HepG2 (cell line): ENCODE data around the gene TK2. TPM values are rescaled to one million over a fixed set of nuclear protein-coding genes. Genes with fewer than 3 reads are reported as not detected.

ENCODE experiments used
- ATAC-seq: fragments of 200-7000 bp; cut with Tn5 transposase; 3 replicates; pipeline ENCODE4 v1.9.1; 2020; ENCODE audit warnings: mild to moderate bottlenecking, moderate library complexity
- BruUV-seq: library from RNA; stranded (reverse); fragments of 400-500 nt; replicated peaks from 2 replicates; lab custom pipeline; 2021; lab: Mats Ljungman, UMichigan
- CTCF ChIA-PET: fragments of 300-600 bp; formaldehyde crosslinking; extraction: SDS; loops from one replicate; lab custom pipeline; 2021; ENCODE audit warnings: low total read pairs, inconsistent platforms, low intra/inter-chr PET ratio; lab: Yijun Ruan, JAX
- POLR2A ChIA-PET: fragments of 350-600 bp; sonication (Branson Sonifier 250); formaldehyde crosslinking; loops from one replicate; lab custom pipeline; 2020; ENCODE audit warnings: antibody characterized with exemption, inconsistent platforms; lab: Yijun Ruan, JAX
- DNase-seq: peaks from one replicate; pipeline ENCODE4 v3.0.0-alpha.2; 2015; ENCODE audit warnings: low spot score
- FAIRE-seq: peaks from 3 replicates; lab custom pipeline; 2011; peaks lifted over from hg19 to GRCh38; lab: Jason Lieb, UNC
- H2AFZ ChIP-seq: one replicate; pipeline ENCODE4 v1.6.1; 2011; ENCODE audit warnings: low read length, inconsistent platforms
- H3K27ac ChIP-seq: fragments of 300-600 bp; 3 replicates; pipeline ENCODE4 v1.8.0; 2011; ENCODE audit warnings: mixed run types, mild to moderate bottlenecking, mixed read lengths, low read length, inconsistent platforms; ENCODE audit not compliant: insufficient read depth; ENCODE audit errors: extremely low read length
- H3K27me3 ChIP-seq, 2 experiments: fragments of 200-600 bp in 1 of 2; 2 replicates in 1 of 2; 3 replicates in 1 of 2; pipeline versions ENCODE4 v1.6.0 to v1.8.0; 2011; ENCODE audit warnings: low read length in 2 of 2, mild to moderate bottlenecking in 2 of 2, moderate library complexity in 2 of 2, inconsistent platforms in 1 of 2; ENCODE audit not compliant: insufficient read depth in 2 of 2, control insufficient read depth in 1 of 2
- H3K36me3 ChIP-seq, 2 experiments: fragments of 200-600 bp in 1 of 2; replicated peaks in 1 of 2; 2 replicates in 1 of 2; 3 replicates in 1 of 2; pipeline versions ENCODE4 v1.5.1 to v1.8.0; 2011; ENCODE audit warnings: low read length in 2 of 2, inconsistent platforms in 1 of 2; ENCODE audit not compliant: insufficient read depth in 2 of 2, control insufficient read depth in 1 of 2
- H3K4me1 ChIP-seq: 2 replicates; pipeline ENCODE4 v1.5.1; 2012; ENCODE audit warnings: low read length, inconsistent platforms; ENCODE audit not compliant: insufficient read depth
- H3K4me2 ChIP-seq: 2 replicates; pipeline ENCODE4 v1.6.0; 2011; ENCODE audit warnings: low read depth, low read length, inconsistent platforms
- H3K4me3 ChIP-seq, 3 experiments: fragments of 200-600 bp in 1 of 3; sonication (generic), shearing (Covaris generic) in 1 of 3; replicated peaks in 1 of 3; 2 replicates each; pipeline ENCODE4 v1.5.1; 2011 to 2016; ENCODE audit warnings: low read length in 3 of 3, inconsistent platforms in 2 of 3, low read depth in 2 of 3, mild to moderate bottlenecking in 2 of 3, control low read depth in 1 of 3, mixed read lengths in 1 of 3; ENCODE audit not compliant: insufficient read depth in 1 of 3
- H3K79me2 ChIP-seq: one replicate; pipeline ENCODE4 v1.6.1; 2011; ENCODE audit warnings: low read length, inconsistent platforms; ENCODE audit not compliant: insufficient read depth
- H3K9ac ChIP-seq: 2 replicates; pipeline ENCODE4 v1.6.0; 2011; ENCODE audit warnings: mild to moderate bottlenecking, low read depth, low read length, inconsistent platforms; ENCODE audit not compliant: insufficient read depth
- H3K9me3 ChIP-seq: 2 replicates; pipeline ENCODE4 v1.5.1; 2012; ENCODE audit warnings: mild to moderate bottlenecking, low read length
- H4K20me1 ChIP-seq: 2 replicates; pipeline ENCODE4 v1.6.0; 2011; ENCODE audit warnings: inconsistent platforms, mild to moderate bottlenecking, low read length, moderate library complexity; ENCODE audit not compliant: insufficient read depth
- FOXJ3 ChIP-seq: sonication (generic); formaldehyde crosslinking; IDR thresholded peaks from 2 replicates; pipeline ENCODE4 v1.4.0; 2020; ENCODE audit warnings: missing genetic modification reagents, mild to moderate bottlenecking, borderline replicate concordance
- HOXA7 ChIP-seq: sonication (generic); formaldehyde crosslinking; IDR thresholded peaks from 2 replicates; pipeline ENCODE4 v1.8.1; 2022; ENCODE audit warnings: mild to moderate bottlenecking, missing genetic modification reagents, moderate library complexity
- JUN ChIP-seq: sonication (generic); formaldehyde crosslinking; IDR thresholded peaks from 2 replicates; pipeline ENCODE4 v1.4.0; 2020; ENCODE audit warnings: mild to moderate bottlenecking, missing genetic modification reagents
- NFE2 ChIP-seq: sonication (generic); formaldehyde crosslinking; IDR thresholded peaks from 2 replicates; pipeline ENCODE4 v1.4.0; 2020; ENCODE audit warnings: missing genetic modification reagents
- NFE2L1 ChIP-seq: sonication (generic); formaldehyde crosslinking; IDR thresholded peaks from 2 replicates; pipeline ENCODE4 v1.4.0; 2020; ENCODE audit warnings: missing genetic modification reagents, mild to moderate bottlenecking, borderline replicate concordance
- NFIC ChIP-seq: IDR thresholded peaks from 2 replicates; pipeline ENCODE4 v1.6.1; 2012; ENCODE audit warnings: mild to moderate bottlenecking, low read length, inconsistent platforms
- NR2F6 ChIP-seq, 2 experiments: IDR thresholded peaks; 2 replicates each; pipeline ENCODE4 v1.6.1; 2016; ENCODE audit warnings: antibody characterized with exemption in 1 of 2, mild to moderate bottlenecking in 1 of 2
- PBX2 ChIP-seq: IDR thresholded peaks from 2 replicates; pipeline ENCODE4 v1.6.1; 2016; ENCODE audit warnings: control low read depth
- REXO4 ChIP-seq: sonication (generic); formaldehyde crosslinking; IDR thresholded peaks from 2 replicates; pipeline ENCODE4 v1.8.0; 2022; ENCODE audit warnings: missing genetic modification reagents, mild to moderate bottlenecking, borderline replicate concordance
- RFX3 ChIP-seq: IDR thresholded peaks from 2 replicates; pipeline ENCODE4 v1.6.1; 2016; ENCODE audit warnings: missing biosample characterization, missing genetic modification reagents
- SRSF4 ChIP-seq: fragments of 200-400 bp; formaldehyde crosslinking; IDR thresholded peaks from one replicate; pipeline ENCODE4 v1.6.1; 2018; ENCODE audit warnings: mild to moderate bottlenecking, low read depth, low read length, moderate library complexity; ENCODE audit not compliant: poor library complexity, severe bottlenecking
- TBX2 ChIP-seq: sonication (generic); formaldehyde crosslinking; IDR thresholded peaks from 2 replicates; pipeline ENCODE4 v1.5.0; 2020; ENCODE audit warnings: missing genetic modification reagents, mild to moderate bottlenecking, borderline replicate concordance
- ZNF432 ChIP-seq: sonication (generic); formaldehyde crosslinking; IDR thresholded peaks from 2 replicates; pipeline ENCODE4 v1.5.0; 2020; ENCODE audit warnings: missing genetic modification reagents, mild to moderate bottlenecking, borderline replicate concordance
- ZNF451 ChIP-seq: sonication (generic); formaldehyde crosslinking; IDR thresholded peaks from 2 replicates; pipeline ENCODE4 v1.5.0; 2020; ENCODE audit warnings: mild to moderate bottlenecking, missing genetic modification reagents
- ZNF772 ChIP-seq: sonication (generic); formaldehyde crosslinking; IDR thresholded peaks from 2 replicates; pipeline ENCODE4 v1.5.0; 2020; ENCODE audit warnings: mild to moderate bottlenecking, missing genetic modification reagents
- ZSCAN29 ChIP-seq: sonication (generic); formaldehyde crosslinking; conservative IDR thresholded peaks from 2 replicates; pipeline ENCODE4 v1.4.0; 2020; ENCODE audit warnings: mild to moderate bottlenecking, missing genetic modification reagents
- WGBS: methylation state at CpG from one replicate; pipeline ENCODE4 v1.1.6; 2017; ENCODE audit warnings: low lambda C conversion rate; 5-methylcytosine and 5-hydroxymethylcytosine counted together
- in situ Hi-C: cut with HindIII; loops from 2 replicates; pipeline ENCODE4 v1.10.0; 2017; ENCODE audit warnings: low pct_unique_long_range_greater_than_20kb; ENCODE audit not compliant: extremely low pct_ligation_motif_present
- intact Hi-C: fragments of 100-400 bp; cut with micrococcal nuclease; formaldehyde crosslinking; loops from one replicate; pipeline ENCODE4 v1.10.0; 2022; ENCODE audit not compliant: unreplicated experiment
- polyA plus RNA-seq, 8 experiments: library from polyadenylated mRNA; depleted of rRNA in 3 of 8; stranded (reverse) in 7 of 8; unstranded in 1 of 8; fragments of >200 nt; fragmentation: Illumina TruSeq in 4 of 8; extraction: Trizol in 4 of 8; gene quantifications; 2 replicates each; pipeline versions ENCODE4 v1.2.1 to v1.2.3, GENCODE V29; 2011 to 2016; ENCODE audit warnings: low read depth in 4 of 8, missing spikeins in 1 of 8, mixed read lengths in 1 of 8; ENCODE audit not compliant: insufficient read depth in 1 of 8
- total RNA-seq, 5 experiments: library from RNA; depleted of rRNA; stranded (reverse); fragments of >200 nt; fragmentation: Illumina TruSeq; extraction: Trizol; gene quantifications; 2 replicates each; pipeline ENCODE4 v1.2.3, GENCODE V29; 2016; ENCODE audit warnings: low read depth in 1 of 5
- TF ChIP-seq, protein P1 (sequence below): sonication (generic); formaldehyde crosslinking; IDR thresholded peaks from 2 replicates; pipeline ENCODE4 v1.4.0; 2020; ENCODE audit warnings: mild to moderate bottlenecking, missing genetic modification reagents
- TF ChIP-seq, protein P2 (sequence below): sonication (generic); formaldehyde crosslinking; IDR thresholded peaks from 2 replicates; pipeline ENCODE4 v1.5.1; 2020; ENCODE audit warnings: missing genetic modification reagents, mild to moderate bottlenecking, borderline replicate concordance

Gene TK2
- total and polyA plus RNA-seq, 2 of the 13 experiments (the other 11 are each of a cell fraction or from before 2014, with no cell fraction given): 18.7 to 21.0 TPM

DNA sequence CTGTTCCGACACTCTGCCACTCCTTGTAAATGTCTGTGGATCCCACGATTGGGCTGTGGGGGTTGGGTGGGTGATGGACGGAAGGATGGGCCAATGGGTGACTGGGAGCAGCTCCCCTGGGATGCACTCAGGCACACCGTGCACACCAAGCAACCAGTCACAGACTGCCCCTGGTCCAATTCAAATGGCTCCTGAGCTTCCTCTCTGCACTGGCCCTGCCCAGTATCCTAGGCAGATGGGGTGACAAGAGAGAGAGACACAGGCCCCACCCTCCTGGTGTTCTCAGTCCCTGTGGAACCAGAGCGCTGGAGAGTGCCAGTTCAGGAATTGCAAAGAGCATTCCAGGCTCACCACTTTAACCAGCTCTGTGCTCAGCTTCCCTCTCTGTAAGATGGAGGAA lies 90.0 kb downstream of the TK2 start:
- H4K20me1 ChIP-seq: no peaks in the 10 kb centered on the region
- ATAC-seq (peak; percentile 38), DNase-seq (no peak), FAIRE-seq (no peak)
- no peaks in the 10 kb centered on the region for H3K9me3 ChIP-seq
- H3K36me3 ChIP-seq: no peaks in the 10 kb centered on the region
- H3K79me2 ChIP-seq: no peaks in the 10 kb centered on the region
- no peak overlapping the region for H2AFZ ChIP-seq
- no TSS peak for BruUV-seq
- no peak overlapping the region for H3K4me3 ChIP-seq
- peaks cover 0 to 12% of the 10 kb centered on the region in 2 experiments; a peak in 3 of 5 replicates for H3K27me3 ChIP-seq
- H3K27ac ChIP-seq: no peak overlapping the region
- no peak overlapping the region for H3K4me2 ChIP-seq
- H3K9ac ChIP-seq: no peak overlapping the region
- intact Hi-C loops (no loop called here), in situ Hi-C loops (no loop called here)
- peaks cover 11% of the 10 kb centered on the region for H3K4me1 ChIP-seq
- CTCF ChIA-PET: no interaction called here
- POLR2A ChIA-PET: no interaction called here
- no peak for TF ChIP-seq SRSF4
- TF ChIP-seq ZSCAN29 (CRISPR knock-in tag): no peak
- no peak for TF ChIP-seq ZNF772 (CRISPR knock-in tag)
- TF ChIP-seq, protein P1, sequence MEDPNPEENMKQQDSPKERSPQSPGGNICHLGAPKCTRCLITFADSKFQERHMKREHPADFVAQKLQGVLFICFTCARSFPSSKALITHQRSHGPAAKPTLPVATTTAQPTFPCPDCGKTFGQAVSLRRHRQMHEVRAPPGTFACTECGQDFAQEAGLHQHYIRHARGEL: no peak
- TF ChIP-seq REXO4 (CRISPR knock-in tag): no peak
- TF ChIP-seq PBX2 (CRISPR knock-in tag): no peak
- TF ChIP-seq NR2F6 (IDR thresholded peaks at IDR 0.05): no peak
- no peak for TF ChIP-seq NR2F6 (CRISPR knock-in tag; IDR thresholded peaks at IDR 0.05)
- no peak for TF ChIP-seq ZNF432 (CRISPR knock-in tag)
- no peak for TF ChIP-seq NFE2 (CRISPR knock-in tag)
- TF ChIP-seq NFE2L1 (CRISPR knock-in tag): no peak
- TF ChIP-seq, protein P2, sequence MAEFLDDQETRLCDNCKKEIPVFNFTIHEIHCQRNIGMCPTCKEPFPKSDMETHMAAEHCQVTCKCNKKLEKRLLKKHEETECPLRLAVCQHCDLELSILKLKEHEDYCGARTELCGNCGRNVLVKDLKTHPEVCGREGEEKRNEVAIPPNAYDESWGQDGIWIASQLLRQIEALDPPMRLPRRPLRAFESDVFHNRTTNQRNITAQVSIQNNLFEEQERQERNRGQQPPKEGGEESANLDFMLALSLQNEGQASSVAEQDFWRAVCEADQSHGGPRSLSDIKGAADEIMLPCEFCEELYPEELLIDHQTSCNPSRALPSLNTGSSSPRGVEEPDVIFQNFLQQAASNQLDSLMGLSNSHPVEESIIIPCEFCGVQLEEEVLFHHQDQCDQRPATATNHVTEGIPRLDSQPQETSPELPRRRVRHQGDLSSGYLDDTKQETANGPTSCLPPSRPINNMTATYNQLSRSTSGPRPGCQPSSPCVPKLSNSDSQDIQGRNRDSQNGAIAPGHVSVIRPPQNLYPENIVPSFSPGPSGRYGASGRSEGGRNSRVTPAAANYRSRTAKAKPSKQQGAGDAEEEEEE: no peak
- TF ChIP-seq JUN (CRISPR knock-in tag): no peak
- TF ChIP-seq HOXA7 (CRISPR knock-in tag): no peak
- TF ChIP-seq NFIC: no peak
- no peak for TF ChIP-seq ZNF451
- TF ChIP-seq FOXJ3 (CRISPR knock-in tag): no peak
- no peak for TF ChIP-seq RFX3 (CRISPR knock-in tag)
- TF ChIP-seq TBX2: no peak
- WGBS: 7% methylated on average over 5 of the region's 5 CpGs
